Measurements from ENCODE around the gene KCNJ18.
"Not testable (repeated sequence)": the region's sequence is repeated elsewhere in the genome, so short reads cannot be mapped to it uniquely, and the experiment has no call there.

KCNJ18 gene

GRCh38 chr17:21737015-21737580 is 44.8 kb downstream of the KCNJ18 start:
- not testable (repeated sequence) for FAIRE-seq

- not testable (repeated sequence) for FAIRE-seq
Observed at GRCh38 chr17:21738241-21738640, 45.9 kb downstream of the KCNJ18 start.

- FAIRE-seq = not testable (repeated sequence)
Observed at GRCh38 chr17:21738877-21739474, 46.7 kb downstream of the KCNJ18 start.

- FAIRE-seq = not testable (repeated sequence)
Observed at GRCh38 chr17:21739485-21739884, 47.2 kb downstream of the KCNJ18 start.

- not testable (repeated sequence) for FAIRE-seq
Observed at GRCh38 chr17:21740836-21741235, 48.5 kb downstream of the KCNJ18 start.

- not testable (repeated sequence) for FAIRE-seq
Observed at GRCh38 chr17:21741520-21741919, 49.2 kb downstream of the KCNJ18 start.

- FAIRE-seq = no peak
Observed at GRCh38 chr17:21742326-21742725, 50.0 kb downstream of the KCNJ18 start.

GRCh38 chr17:21744151-21744550 is 51.8 kb downstream of the KCNJ18 start:
- not testable (repeated sequence) for FAIRE-seq

- not testable (repeated sequence) for FAIRE-seq
Observed at GRCh38 chr17:21744621-21745020, 52.3 kb downstream of the KCNJ18 start.

GRCh38 chr17:21745385-21746054 is 53.2 kb downstream of the KCNJ18 start:
- FAIRE-seq = not testable (repeated sequence)

GRCh38 chr17:21746415-21746814 is 54.1 kb downstream of the KCNJ18 start:
- not testable (repeated sequence) for FAIRE-seq

GRCh38 chr17:21747195-21747915 is 55.0 kb downstream of the KCNJ18 start:
- not testable (repeated sequence) for FAIRE-seq

GRCh38 chr17:21748686-21749085 is 56.4 kb downstream of the KCNJ18 start:
- not testable (repeated sequence) for FAIRE-seq

GRCh38 chr17:21749696-21750531 is 57.6 kb downstream of the KCNJ18 start:
- FAIRE-seq = not testable (repeated sequence)

GRCh38 chr17:21751111-21751510 is 58.8 kb downstream of the KCNJ18 start:
- not testable (repeated sequence) for FAIRE-seq
